HepG2 (cell line): Measurements from ENCODE around the gene AUP1. TPM values are rescaled to one million over a fixed set of nuclear protein-coding genes. Genes with fewer than 3 reads are reported as not detected.

Experiments
- CCAR2 ChIP-seq: fragments of 200-400 bp; formaldehyde crosslinking; optimal IDR thresholded peaks from 2 replicates; pipeline ENCODE3; 2018; ENCODE audit warnings: low read depth, mild to moderate bottlenecking, low read length, moderate library complexity
- CENPBD1 ChIP-seq: sonication (generic); formaldehyde crosslinking; IDR thresholded peaks from 2 replicates; pipeline ENCODE4 v1.8.0; 2022; ENCODE audit warnings: missing genetic modification reagents, low read depth, mild to moderate bottlenecking, borderline replicate concordance
- IKZF4 ChIP-seq: sonication (generic); formaldehyde crosslinking; IDR thresholded peaks from 2 replicates; pipeline ENCODE4 v1.5.1; 2020; ENCODE audit warnings: borderline replicate concordance, mild to moderate bottlenecking, low read depth, missing genetic modification reagents; ENCODE audit errors: not compliant biosample characterization
- ISX ChIP-seq: sonication (generic); formaldehyde crosslinking; conservative IDR thresholded peaks from 2 replicates; pipeline ENCODE4 v1.5.0; 2020; ENCODE audit warnings: missing genetic modification reagents
- KLF9 ChIP-seq: IDR thresholded peaks from 2 replicates; pipeline ENCODE4 v1.6.1; 2016; ENCODE audit warnings: low read depth
- NFKB2 ChIP-seq: sonication (generic); formaldehyde crosslinking; IDR thresholded peaks from 2 replicates; pipeline ENCODE4 v1.4.0; 2020; ENCODE audit warnings: missing genetic modification reagents, borderline replicate concordance
- NR2C2 ChIP-seq: sonication (generic); formaldehyde crosslinking; IDR thresholded peaks from 2 replicates; pipeline ENCODE4 v1.4.0; 2020; ENCODE audit warnings: missing genetic modification reagents, mild to moderate bottlenecking, moderate library complexity, borderline replicate concordance
- PRPF4 ChIP-seq: fragments of 200-400 bp; formaldehyde crosslinking; IDR thresholded peaks from 2 replicates; pipeline ENCODE4 v1.6.1; 2016; ENCODE audit warnings: low read length, low read depth; ENCODE audit not compliant: poor library complexity, severe bottlenecking
- RORA ChIP-seq: sonication (generic); formaldehyde crosslinking; IDR thresholded peaks from 2 replicates; pipeline ENCODE4 v1.5.0; 2020; ENCODE audit warnings: mild to moderate bottlenecking, missing genetic modification reagents, moderate library complexity
- SIN3A ChIP-seq: IDR thresholded peaks from 2 replicates; pipeline ENCODE4 v1.6.1; 2011; ENCODE audit warnings: low read depth, mild to moderate bottlenecking, control low read depth, low read length, borderline replicate concordance
- SNRNP70 ChIP-seq: fragments of 200-400 bp; formaldehyde crosslinking; IDR thresholded peaks from 2 replicates; pipeline ENCODE4 v1.6.1; 2017; ENCODE audit warnings: mild to moderate bottlenecking, low read depth, low read length, moderate library complexity
- SPEN ChIP-seq: sonication (generic); formaldehyde crosslinking; IDR thresholded peaks from 2 replicates; pipeline ENCODE4 v1.5.1; 2020; ENCODE audit warnings: low read depth, mild to moderate bottlenecking, missing genetic modification reagents
- THAP9 ChIP-seq: sonication (generic); formaldehyde crosslinking; IDR thresholded peaks from 2 replicates; pipeline ENCODE4; 2020; ENCODE audit warnings: missing genetic modification reagents, mild to moderate bottlenecking, borderline replicate concordance
- TIGD3 ChIP-seq: sonication (generic); formaldehyde crosslinking; IDR thresholded peaks from 2 replicates; pipeline ENCODE4 v1.5.1; 2020; ENCODE audit warnings: mild to moderate bottlenecking, missing genetic modification reagents, borderline replicate concordance
- YY1 ChIP-seq: IDR thresholded peaks from 2 replicates; pipeline ENCODE4 v1.6.1; 2011; ENCODE audit warnings: low read length, low read depth, moderate library complexity, mild to moderate bottlenecking; ENCODE audit not compliant: insufficient read depth, insufficient replicate concordance
- ZFY ChIP-seq: sonication (generic); formaldehyde crosslinking; IDR thresholded peaks from 2 replicates; pipeline ENCODE4 v1.4.0; 2020; ENCODE audit warnings: missing genetic modification reagents
- ZNF276 ChIP-seq: sonication (generic); formaldehyde crosslinking; IDR thresholded peaks from 2 replicates; pipeline ENCODE4 v1.4.0; 2020; ENCODE audit warnings: mild to moderate bottlenecking, low read depth, missing genetic modification reagents
- ZNF431 ChIP-seq: sonication (generic); formaldehyde crosslinking; IDR thresholded peaks from 2 replicates; pipeline ENCODE4 v1.9.0; 2022; ENCODE audit warnings: missing genetic modification reagents, low read depth, mild to moderate bottlenecking, borderline replicate concordance
- ZNF558 ChIP-seq: sonication (generic); formaldehyde crosslinking; IDR thresholded peaks from 2 replicates; pipeline ENCODE4 v1.9.0; 2022; ENCODE audit warnings: mild to moderate bottlenecking, missing genetic modification reagents, borderline replicate concordance
- ZNF572 ChIP-seq: sonication (generic); formaldehyde crosslinking; IDR thresholded peaks from 2 replicates; pipeline ENCODE4 v1.5.1; 2020; ENCODE audit warnings: mild to moderate bottlenecking, missing genetic modification reagents
- ZNF614 ChIP-seq: IDR thresholded peaks from 2 replicates; pipeline ENCODE4 v1.6.1; 2018; ENCODE audit warnings: missing biosample characterization, missing genetic modification reagents, inconsistent platforms, borderline replicate concordance
- polyA plus RNA-seq, 8 experiments: library from polyadenylated mRNA; depleted of rRNA in 3 of 8; stranded (reverse) in 7 of 8; unstranded in 1 of 8; fragments of >200 nt; fragmentation: Illumina TruSeq in 4 of 8; extraction: Trizol in 4 of 8; gene quantifications; 2 replicates each; pipeline versions ENCODE4 v1.2.1 to v1.2.3, GENCODE V29; 2011 to 2016; ENCODE audit warnings: low read depth in 4 of 8, missing spikeins in 1 of 8, mixed read lengths in 1 of 8; ENCODE audit not compliant: insufficient read depth in 1 of 8
- total RNA-seq, 5 experiments: library from RNA; depleted of rRNA; stranded (reverse); fragments of >200 nt; fragmentation: Illumina TruSeq; extraction: Trizol; gene quantifications; 2 replicates each; pipeline ENCODE4 v1.2.3, GENCODE V29; 2016; ENCODE audit warnings: low read depth in 1 of 5

AUP1 gene
- total and polyA plus RNA-seq, 2 of the 13 experiments (the other 11 are each of a cell fraction or from before 2014, with no cell fraction given) = 174 to 267 TPM

GRCh38 chr2:74502720-74503505, 26.6 kb downstream of the AUP1 start (continued):
- TF ChIP-seq THAP9 (CRISPR knock-in tag) (peak; percentile 88; the same call in 1 of the 2 replicates), IKZF4 (peak; percentile 28), ZNF572 (CRISPR knock-in tag) (peak; percentile 98), ZNF431 (CRISPR knock-in tag) (no peak; the same call in 1 of the 2 replicates), ZFY (peak; percentile 57), CCAR2 (peak; percentile 32), PRPF4 (no peak), CENPBD1 (CRISPR knock-in tag) (no peak), SPEN (CRISPR knock-in tag) (peak; percentile 14; the same call in 1 of the 2 replicates), ZNF614 (CRISPR knock-in tag) (peak; percentile 48; the same call in 1 of the 2 replicates), YY1 (peak; percentile 85), NR2C2 (CRISPR knock-in tag) (peak; percentile 92), SIN3A (peak; percentile 26; the same call in 1 of the 2 replicates), ZNF558 (CRISPR knock-in tag) (0 out of 2 replicates have a peak, but pooled peaks have one; percentile 29), RORA (CRISPR knock-in tag) (no peak), ZNF276 (CRISPR knock-in tag) (peak; percentile 32; the same call in 1 of the 2 replicates), SNRNP70 (no peak), KLF9 (0 out of 2 replicates have a peak, but pooled peaks have one; percentile 49), ISX (0 out of 2 replicates have a peak, but pooled peaks have one; percentile 23), TIGD3 (CRISPR knock-in tag) (peak; percentile 65; the same call in 1 of the 2 replicates), NFKB2 (no peak)
